NCI-H2227 treated with DMSO at 0.1 percent for 48 hours (cell line): ENCODE measurements around the gene DNLZ.

Experiments
- DNase-seq: peaks from one replicate; lab custom pipeline; 2025; lab: John Stamatoyannopoulos, UW

The DNLZ gene

GRCh38 chr9:136316896-136317676 lies 46.5 kb downstream of the DNLZ start:
- DNase-seq = no peak

- DNase-seq = no peak
Measured at GRCh38 chr9:136316271-136316751, 47.2 kb downstream of the DNLZ start.

GRCh38 chr9:136314944-136315343 lies 48.6 kb downstream of the DNLZ start:
- no peak for DNase-seq

GRCh38 chr9:136314056-136314416 lies 49.5 kb downstream of the DNLZ start:
- DNase-seq = no peak

- no peak for DNase-seq
Measured at GRCh38 chr9:136313111-136314055, 50.2 kb downstream of the DNLZ start.

GRCh38 chr9:136312436-136312835 lies 51.1 kb downstream of the DNLZ start:
- DNase-seq = no peak

- DNase-seq = no peak
Measured at GRCh38 chr9:136312009-136312375, 51.6 kb downstream of the DNLZ start.

GRCh38 chr9:136311051-136312008 lies 52.2 kb downstream of the DNLZ start:
- no peak for DNase-seq

- DNase-seq = no peak
Measured at GRCh38 chr9:136310273-136311030, 53.1 kb downstream of the DNLZ start.

- no peak for DNase-seq
Measured at GRCh38 chr9:136309806-136310220, 53.7 kb downstream of the DNLZ start.
